ENCODE results near the gene STARD13. TPM values are rescaled to one million over a fixed set of nuclear protein-coding genes. Genes with fewer than 3 reads are reported as not detected.

Gene STARD13
- polyA plus RNA-seq, 1 experiment, result 21.2 TPM

GRCh38 chr13:33326723-33327122 lies 41.2 kb upstream of the STARD13 start:
- DNase-seq (ENCODE audit: low read depth), result no peak
- H3K27me3 ChIP-seq (ENCODE audit: control insufficient read depth, insufficient read depth, low read length), result no peaks in the 10 kb centered on the region
- no peak for TF ChIP-seq CTCF (IDR thresholded peaks at IDR 0.05; ENCODE audit: insufficient read depth, low read depth, low read length)
- no peak overlapping the region for H3K4me3 ChIP-seq (ENCODE audit: low read depth, low read length)
- H3K36me3 ChIP-seq (ENCODE audit: control insufficient read depth, insufficient read depth, low read length), result no peaks in the 10 kb centered on the region
- CTCF ChIA-PET, result no interaction called here
- POLR2A ChIA-PET, result no interaction called here

- no peak for TF ChIP-seq CTCF (IDR thresholded peaks at IDR 0.05; ENCODE audit: insufficient read depth, low read depth, low read length)
- H3K4me3 ChIP-seq (ENCODE audit: low read depth, low read length), result no peak overlapping the region
- CTCF ChIA-PET, result no interaction called here
- POLR2A ChIA-PET, result no interaction called here
- H3K27me3 ChIP-seq (ENCODE audit: control insufficient read depth, insufficient read depth, low read length), result no peaks in the 10 kb centered on the region
- H3K36me3 ChIP-seq (ENCODE audit: control insufficient read depth, insufficient read depth, low read length), result no peaks in the 10 kb centered on the region
- no peak for DNase-seq (ENCODE audit: low read depth)
Observed at GRCh38 chr13:33326246-33326645, 40.7 kb upstream of the STARD13 start.

GRCh38 chr13:33323801-33324510 lies 38.4 kb upstream of the STARD13 start:
- no peaks in the 10 kb centered on the region for H3K36me3 ChIP-seq (ENCODE audit: control insufficient read depth, insufficient read depth, low read length)
- ChIA-PET POLR2A (no interaction called here), CTCF (interaction anchor here (2.6 kb wide), 1 partner anchor 16 kb away, joined by 7 read pairs; no protein-coding TSS in a partner anchor)
- H3K4me3 ChIP-seq (ENCODE audit: low read depth, low read length), result no peak overlapping the region
- no peak for TF ChIP-seq CTCF (IDR thresholded peaks at IDR 0.05; ENCODE audit: insufficient read depth, low read depth, low read length)
- H3K27me3 ChIP-seq (ENCODE audit: control insufficient read depth, insufficient read depth, low read length), result no peaks in the 10 kb centered on the region
- no peak for DNase-seq (ENCODE audit: low read depth)

GRCh38 chr13:33322965-33323668 lies 37.6 kb upstream of the STARD13 start:
- H3K27me3 ChIP-seq (ENCODE audit: control insufficient read depth, insufficient read depth, low read length), result no peaks in the 10 kb centered on the region
- ChIA-PET POLR2A (interaction anchor here (0.6 kb wide), 1 partner anchor 38 kb away, joined by 3 read pairs; no protein-coding TSS in a partner anchor), CTCF (interaction anchor here (0.9 to 2.6 kb wide), 2 partner anchors 17 to 35 kb away, joined by 3 to 7 read pairs; no protein-coding TSS in a partner anchor)
- H3K4me3 ChIP-seq (ENCODE audit: low read depth, low read length), result no peak overlapping the region
- no peaks in the 10 kb centered on the region for H3K36me3 ChIP-seq (ENCODE audit: control insufficient read depth, insufficient read depth, low read length)
- DNase-seq (ENCODE audit: low read depth), result no peak
- no peak for TF ChIP-seq CTCF (IDR thresholded peaks at IDR 0.05; ENCODE audit: insufficient read depth, low read depth, low read length)

- DNase-seq (ENCODE audit: low read depth), result peak; percentile 41
- Histone ChIP-seq H3K27me3 (ENCODE audit: control insufficient read depth, insufficient read depth, low read length) (no peaks in the 10 kb centered on the region), H3K4me3 (ENCODE audit: low read depth, low read length) (peak overlapping the region; percentile 28), H3K36me3 (ENCODE audit: control insufficient read depth, insufficient read depth, low read length) (no peaks in the 10 kb centered on the region)
- CTCF ChIA-PET, result interaction anchor here (0.8 to 1.2 kb wide), 3 partner anchors 9 to 35 kb away, joined by 3 read pairs; no protein-coding TSS in a partner anchor
- no peak for TF ChIP-seq CTCF (IDR thresholded peaks at IDR 0.05; ENCODE audit: insufficient read depth, low read depth, low read length)
- POLR2A ChIA-PET, result interaction anchor here (0.6 kb wide), 1 partner anchor 38 kb away, joined by 3 read pairs; no protein-coding TSS in a partner anchor
Observed at GRCh38 chr13:33322543-33322809, 36.9 kb upstream of the STARD13 start.

All from BJ (cell line).